CD4-positive, alpha-beta T cell treated with Interleukin-1 beta for 1 hour (primary cell): ENCODE data around the gene MAD1L1.

ENCODE experiments used
- DNase-seq, 2 donors: peaks; one replicate each; pipeline ENCODE4 v3.0.0-alpha.2; 2020 to 2022

The MAD1L1 gene

DNA sequence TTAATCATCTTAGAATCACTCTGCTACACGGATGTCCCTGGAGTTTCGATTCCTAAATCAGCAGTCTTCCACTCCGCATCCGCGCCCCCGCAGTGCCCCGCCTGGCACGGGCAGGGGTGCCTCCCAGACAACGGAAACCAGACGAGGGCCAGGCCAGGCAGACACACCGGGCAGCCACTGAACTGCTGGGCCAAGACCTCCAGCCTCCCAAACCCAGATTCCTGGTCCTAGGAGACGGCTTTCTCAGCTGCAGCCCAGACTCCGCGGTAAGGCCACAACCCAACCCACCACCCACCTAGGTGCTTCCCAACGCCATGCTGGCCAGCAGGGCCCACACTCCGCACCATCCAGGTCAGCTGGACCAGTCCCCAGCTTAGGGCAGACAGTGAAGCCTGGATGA, 33.2 kb downstream of the MAD1L1 start:
- DNase-seq = no peak

DNA sequence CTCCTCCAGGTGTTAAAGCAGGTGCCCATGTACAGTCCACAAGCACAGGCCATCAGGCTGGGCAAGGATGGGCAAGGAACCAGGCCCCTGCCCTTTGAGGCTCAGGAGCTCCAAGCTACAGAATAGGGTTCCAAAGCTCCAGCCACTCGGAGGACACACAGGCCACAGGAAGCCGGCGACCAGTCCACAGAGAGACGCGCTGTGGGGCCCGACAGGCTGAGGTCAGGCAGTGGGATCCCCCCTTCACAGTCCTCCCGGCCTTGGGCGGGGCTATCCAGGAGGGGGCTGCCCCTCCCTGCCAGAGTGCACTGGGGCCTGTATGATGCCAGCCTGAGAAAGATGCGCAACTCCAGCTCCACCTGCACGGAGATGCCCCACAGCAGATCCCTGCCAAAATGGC, 34.0 kb downstream of the MAD1L1 start:
- DNase-seq = no peak

DNA sequence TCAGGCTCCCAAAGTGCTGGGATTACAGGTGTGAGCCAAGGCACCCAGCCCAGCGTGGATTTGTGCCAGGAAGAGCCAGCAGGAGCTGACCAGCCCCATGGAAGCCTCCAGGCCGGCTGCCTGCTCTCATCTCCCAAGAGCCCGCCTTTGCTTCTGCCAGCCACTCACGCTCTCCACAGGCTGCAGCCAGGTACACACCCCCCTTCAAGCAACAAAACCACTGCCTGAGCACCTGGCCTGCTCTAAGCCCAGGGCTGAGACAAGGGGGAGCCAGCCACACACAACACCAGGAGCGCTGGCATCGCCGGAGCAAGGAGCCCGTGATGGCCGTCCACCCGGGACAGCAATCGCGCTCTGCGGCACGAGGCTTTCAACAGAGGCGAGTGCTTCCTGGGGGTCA, 34.5 kb downstream of the MAD1L1 start:
- DNase-seq = no peak

DNA sequence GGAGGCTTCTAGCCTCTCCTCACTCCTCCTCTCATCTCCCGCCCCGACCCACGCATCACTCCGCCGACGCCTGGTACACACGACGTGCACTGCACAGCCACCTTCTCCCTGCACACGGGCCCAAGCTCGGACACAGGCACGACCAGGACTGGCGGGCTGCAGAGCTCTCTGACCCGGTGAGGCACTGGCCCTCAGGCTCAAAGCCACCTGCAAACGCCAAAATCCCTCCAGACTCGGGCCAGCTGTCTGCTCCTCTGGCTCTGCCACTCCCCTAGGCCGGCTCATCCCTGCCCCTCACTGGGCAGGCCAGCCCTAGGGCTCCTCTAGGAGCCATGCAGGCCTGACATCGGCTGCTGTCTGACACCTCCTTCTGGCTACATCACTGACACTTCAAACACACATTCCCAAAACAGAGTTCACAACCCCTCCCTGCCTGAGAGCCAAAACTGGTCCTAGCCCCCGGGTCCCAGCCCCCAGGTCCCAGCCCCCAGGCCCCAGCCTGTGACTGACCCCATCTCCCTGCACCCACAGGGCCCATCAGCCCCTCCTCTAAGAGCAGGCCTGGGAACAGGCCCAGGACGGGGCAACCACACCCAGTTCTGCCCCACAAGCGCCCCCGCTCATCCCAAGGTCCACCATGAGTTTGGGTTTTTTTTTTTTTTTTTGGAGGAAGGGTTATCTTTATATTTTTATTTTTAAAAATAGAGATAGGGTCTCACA, 35.1 kb downstream of the MAD1L1 start:
- DNase-seq = no peak

DNA sequence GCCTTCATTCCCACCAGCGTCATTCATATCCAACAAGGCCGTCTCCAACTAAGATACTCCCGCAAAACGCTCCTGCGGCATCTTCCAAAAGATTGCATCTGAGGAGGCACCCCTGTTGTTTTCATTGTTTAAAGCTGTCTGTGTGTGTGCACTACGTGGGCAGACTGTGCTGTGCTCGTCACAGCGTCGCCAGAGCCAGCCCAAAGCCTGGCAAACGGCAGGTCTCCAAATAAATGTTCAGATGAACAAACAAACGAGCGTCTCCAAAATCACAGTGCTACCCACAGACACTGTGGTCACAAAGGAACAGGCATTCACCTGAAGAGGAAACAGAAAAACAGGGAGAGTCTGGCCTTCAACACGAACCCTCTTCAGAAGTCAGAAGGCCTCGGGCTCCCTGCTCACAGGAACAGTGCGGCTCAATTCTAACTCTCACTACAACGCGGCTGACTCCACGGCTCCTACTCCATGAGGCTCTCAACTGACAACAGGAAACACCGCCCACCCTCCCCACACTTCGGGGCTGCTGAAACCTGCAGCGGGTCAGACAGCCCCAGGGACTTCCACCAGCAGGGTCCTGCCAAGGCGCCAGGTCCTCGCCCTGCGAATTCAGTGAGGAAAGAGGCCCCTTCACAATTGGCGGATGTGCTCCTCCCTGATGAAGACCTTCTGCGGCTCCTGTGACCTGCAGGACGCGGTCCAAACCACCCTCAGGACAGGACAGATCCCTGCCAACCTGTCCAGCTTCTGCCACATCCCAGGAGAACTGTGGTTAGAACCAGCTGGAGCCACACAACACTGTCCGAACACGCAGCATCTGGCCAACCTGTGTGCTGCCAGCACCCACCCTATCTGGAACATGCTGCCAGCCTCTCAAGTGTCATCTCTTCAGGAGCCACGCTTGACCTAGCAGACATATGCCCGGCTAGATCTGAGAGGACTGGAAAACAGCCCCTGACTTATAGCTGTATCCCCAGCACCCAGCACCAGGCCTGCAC, 36.1 kb downstream of the MAD1L1 start:
- no peak for DNase-seq

GRCh38 chr7:2195400-2196246, 37.1 kb downstream of the MAD1L1 start:
- DNase-seq = no peak

DNA sequence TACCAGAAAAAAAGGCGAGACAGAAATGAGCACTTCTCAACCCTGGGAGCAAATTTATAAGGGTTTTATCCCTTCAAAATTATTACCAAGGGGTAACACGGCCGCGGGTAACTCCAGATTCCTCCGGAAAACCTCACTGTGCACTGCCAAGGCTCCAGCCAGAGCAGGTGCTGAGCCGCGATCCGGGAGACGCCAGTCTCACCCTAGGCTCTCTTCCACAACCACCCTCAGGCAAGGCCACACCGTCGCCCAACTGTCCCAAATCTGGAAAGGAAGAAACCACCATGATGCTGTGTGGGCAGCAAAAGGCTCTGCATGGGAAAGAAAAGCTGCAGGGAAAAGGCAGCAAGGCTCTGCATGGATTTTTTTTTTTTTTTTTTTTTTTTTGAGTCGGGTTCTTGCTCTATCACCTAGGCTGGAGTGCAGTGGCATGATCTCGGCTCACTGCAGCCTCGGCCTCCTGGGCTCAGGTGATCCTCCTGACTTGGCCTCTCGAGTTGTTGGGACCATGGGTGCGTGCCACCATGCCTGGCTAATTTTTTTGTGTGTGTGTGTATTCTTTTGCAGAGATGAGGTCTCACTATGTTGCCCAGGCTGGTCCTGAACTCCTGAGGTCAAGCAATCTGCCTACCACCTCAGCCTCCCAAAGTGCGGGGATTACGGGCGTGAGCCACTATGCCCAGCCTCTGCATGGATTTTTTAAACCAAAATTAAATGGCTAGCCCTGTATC, 39.0 kb downstream of the MAD1L1 start:
- DNase-seq = no peak

DNA sequence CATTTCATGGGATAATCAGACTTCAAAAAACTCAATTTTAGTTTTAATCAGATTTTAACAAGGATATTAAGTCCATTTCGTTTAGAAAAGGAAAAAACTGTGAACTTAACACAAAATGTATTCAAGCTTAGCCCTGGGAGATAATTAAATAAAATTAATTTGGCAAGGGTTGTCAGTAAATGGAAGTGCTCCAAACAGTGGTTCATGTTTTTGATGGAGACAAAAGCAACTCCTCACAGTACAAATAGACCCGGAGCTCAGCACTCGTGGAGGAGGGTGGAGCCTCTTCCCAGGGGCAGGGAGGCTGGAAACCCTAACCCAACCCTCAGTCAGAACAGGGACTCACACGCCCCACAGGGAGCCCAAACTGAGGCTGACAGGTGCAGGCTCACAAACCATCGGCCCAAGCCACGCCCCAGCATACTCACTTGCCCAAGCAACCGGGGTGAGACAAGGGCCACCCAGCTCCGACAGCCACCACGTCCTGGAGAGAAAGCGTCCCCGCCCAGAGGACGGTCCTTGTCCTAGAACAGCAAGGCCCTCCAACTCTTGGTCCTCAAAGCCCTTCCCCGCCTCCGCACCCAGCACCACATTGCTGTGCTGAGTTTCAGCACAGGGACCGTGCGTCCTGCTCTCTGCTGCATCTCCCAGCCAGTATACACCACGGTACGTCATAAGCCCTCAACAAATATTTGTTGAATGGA, 39.8 kb downstream of the MAD1L1 start:
- no peak for DNase-seq

GRCh38 chr7:2191016-2191415, 41.7 kb downstream of the MAD1L1 start:
- no peak for DNase-seq

- DNase-seq = no peak
Measured at GRCh38 chr7:2190531-2190930, 42.2 kb downstream of the MAD1L1 start.

DNA sequence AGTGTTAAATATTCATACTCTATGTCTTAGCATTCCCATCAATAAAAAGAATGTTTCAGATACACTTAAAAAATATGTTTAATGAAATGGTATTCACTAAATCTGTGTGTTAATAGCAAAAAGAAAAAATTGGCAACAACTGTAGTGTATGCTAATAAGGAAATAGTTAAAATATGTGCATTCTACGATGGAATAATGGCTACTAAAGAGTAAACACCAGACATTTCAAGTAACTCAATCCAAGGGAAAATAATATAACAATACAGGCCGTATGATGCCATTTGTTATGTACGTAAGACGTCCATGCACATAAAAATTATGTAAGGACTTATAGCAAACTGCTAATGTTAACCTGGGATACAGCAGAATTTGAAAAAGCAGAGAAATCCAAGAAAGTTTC, 46.6 kb downstream of the MAD1L1 start:
- no peak for DNase-seq

GRCh38 chr7:2185715-2186114, 47.0 kb downstream of the MAD1L1 start:
- no peak for DNase-seq

DNA sequence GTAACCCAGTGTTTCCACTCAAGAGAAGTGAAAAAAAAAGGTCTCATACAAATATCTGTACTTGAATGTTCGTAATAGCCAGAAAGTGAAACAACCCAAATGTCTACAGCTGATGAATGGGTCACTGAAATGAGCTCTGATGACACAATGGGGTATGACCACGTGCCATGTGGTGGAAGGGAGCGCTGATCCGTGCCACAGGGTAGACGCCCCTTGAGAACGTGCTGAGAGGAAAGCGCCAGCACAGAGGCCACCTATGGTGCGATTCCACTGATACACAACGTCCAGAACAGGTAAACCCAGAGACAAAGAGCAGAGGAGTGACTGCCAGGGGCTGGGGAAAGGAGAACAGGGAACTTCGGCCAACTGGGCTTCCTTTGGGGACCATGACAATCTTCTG, 50.3 kb downstream of the MAD1L1 start:
- no peak for DNase-seq

GRCh38 chr7:2181077-2181854, 51.5 kb downstream of the MAD1L1 start:
- no peak for DNase-seq

- DNase-seq = no peak
Measured at GRCh38 chr7:2180081-2180480, 52.7 kb downstream of the MAD1L1 start.

DNA sequence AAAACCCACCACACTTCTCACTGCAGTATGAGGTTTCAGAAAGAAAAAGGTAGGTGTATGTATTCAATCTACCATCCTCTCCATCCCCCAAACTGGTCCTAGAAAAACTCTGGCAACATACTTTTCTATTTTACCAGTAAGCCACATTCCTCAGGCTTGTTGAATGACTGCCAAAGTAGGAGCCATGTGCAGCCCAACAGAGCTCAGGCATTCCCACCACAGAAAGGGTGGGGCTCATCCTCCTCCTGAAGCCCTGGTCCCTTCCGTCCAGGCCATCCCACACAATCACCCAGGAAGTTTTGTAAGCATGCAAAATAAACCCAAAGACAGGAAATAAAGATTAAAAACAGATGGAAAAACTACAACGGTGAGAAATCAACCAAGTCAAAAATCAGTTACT, 57.2 kb downstream of the MAD1L1 start:
- DNase-seq = no peak

- no peak for DNase-seq
Measured at GRCh38 chr7:2175091-2175490, 57.7 kb downstream of the MAD1L1 start.

DNA sequence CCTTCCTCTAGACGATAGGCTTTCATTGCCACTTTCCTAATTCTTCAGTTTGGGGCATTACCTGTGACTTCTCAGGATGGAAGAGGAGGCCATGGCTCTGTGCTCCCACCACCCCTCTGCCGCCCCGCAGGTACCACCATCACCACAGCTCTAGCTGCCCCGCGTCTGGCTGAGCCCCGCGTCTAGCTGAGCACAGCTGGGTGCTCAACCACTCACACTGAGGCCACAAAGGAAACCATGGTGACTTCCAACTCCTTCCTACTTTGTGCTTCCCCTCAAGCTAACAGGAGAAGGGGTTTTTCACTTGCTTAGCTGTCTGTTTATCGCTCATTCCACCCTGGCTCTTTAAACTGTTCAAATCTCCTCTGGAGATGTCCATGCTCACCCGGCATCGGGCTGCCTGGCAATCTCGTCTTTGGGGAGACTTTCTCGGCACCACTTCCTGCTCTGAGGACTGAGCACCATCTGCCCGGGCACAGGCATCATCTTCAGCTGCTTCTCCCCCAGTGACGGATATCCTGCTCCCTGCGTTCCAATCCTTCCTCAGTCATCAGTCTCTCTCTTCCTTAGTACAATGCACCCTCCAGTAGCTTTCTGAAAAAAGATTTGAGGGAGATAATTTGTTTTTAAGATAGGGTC, 59.4 kb downstream of the MAD1L1 start:
- no peak for DNase-seq

DNA sequence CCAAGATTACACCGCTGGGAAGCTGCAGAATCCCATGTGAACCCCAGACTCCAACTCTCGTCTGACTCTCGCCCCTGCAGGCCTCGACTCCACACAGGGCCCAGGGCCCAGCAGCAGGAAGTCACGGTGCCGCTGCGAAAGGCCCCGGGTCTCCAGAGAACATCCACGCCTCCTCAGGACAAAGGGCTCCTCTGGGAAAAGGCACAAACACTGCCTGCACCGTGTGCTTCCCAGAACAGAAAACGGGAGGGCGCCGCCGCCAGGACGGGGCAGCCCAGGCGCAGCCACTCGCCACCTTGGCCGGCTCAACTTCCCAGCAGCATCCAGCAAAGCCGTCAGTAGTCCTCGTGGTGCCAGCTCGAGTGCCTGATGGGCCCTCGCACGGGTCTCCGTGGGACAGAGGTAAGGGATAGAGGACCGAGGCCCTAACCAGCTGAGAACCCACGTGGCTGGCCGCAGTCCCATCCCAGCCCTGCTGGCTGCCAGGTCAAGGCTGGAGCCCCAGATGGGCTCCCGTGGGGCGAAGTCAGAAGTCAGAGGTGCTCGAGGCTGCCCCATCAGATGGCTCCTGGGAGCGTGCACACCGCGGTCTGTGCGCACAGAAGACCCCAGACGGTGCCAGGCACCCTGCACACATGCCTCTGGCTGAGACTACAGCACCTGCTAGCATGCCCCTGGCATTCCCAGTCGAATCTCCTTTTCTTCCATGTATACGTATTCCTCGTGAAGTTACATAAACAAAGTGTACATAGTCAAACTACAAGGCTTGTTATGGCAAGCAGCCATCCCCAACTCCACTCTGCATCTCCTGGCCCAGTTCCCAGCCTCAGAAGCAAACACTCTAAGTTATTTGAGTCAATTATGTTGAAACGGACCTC, 60.2 kb downstream of the MAD1L1 start:
- DNase-seq = no peak
